ENCODE data around the gene UQCR10. TPM values are rescaled to one million over a fixed set of nuclear protein-coding genes. Genes with fewer than 3 reads are reported as not detected.

Gene UQCR10
- polyA plus RNA-seq, 3 donors, result 96.6 to 212 (median 192) TPM

DNA sequence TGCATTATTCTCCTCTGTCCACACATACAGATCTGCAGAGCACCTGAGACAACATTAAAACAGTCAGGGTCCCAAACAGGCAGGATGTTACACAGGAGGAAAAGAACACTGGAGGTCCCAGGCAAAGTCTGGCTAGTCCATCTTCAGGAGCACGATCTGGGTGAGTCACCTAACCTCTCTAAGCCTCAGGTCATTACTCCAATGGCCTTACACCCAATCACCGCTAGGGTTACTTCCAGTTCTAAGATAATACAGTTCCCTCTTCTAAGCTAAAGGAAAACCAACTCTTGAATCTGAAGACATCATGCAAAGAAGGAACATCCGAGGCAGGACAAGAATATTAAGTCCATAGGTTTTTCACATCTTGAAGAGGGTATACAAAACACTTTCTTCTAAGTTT, 46.4 kb downstream of the UQCR10 start:
- 77 to 90% (median 77%) methylated on average over 3 of the region's 3 CpGs for WGBS, 3 donors
- H3K27ac ChIP-seq (ENCODE audit: low read depth, low read length), result no peak overlapping the region

DNA sequence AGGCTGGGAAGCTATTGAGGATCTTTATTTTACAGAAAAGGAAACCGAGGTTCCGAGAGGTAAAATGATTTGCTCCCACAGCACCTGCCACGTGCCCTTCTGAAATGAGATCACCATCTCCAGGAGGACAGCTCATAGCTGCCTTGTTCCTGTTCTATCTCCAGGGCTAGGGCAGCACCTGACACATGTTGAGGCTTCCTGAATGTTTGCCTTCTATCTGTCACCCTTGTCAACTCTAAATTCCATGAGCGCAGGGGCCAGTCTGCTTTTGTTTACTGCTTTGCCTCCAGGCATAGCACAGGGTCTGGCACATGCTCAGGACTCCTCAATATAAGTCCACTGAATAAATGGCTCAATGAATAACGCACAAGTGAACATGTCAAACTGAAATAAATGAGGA, 46.8 kb downstream of the UQCR10 start:
- H3K27ac ChIP-seq (ENCODE audit: low read depth, low read length), result no peak overlapping the region
- WGBS, 3 donors, result 81 to 86% (median 83%) methylated on average over 5 of the region's 5 CpGs

DNA sequence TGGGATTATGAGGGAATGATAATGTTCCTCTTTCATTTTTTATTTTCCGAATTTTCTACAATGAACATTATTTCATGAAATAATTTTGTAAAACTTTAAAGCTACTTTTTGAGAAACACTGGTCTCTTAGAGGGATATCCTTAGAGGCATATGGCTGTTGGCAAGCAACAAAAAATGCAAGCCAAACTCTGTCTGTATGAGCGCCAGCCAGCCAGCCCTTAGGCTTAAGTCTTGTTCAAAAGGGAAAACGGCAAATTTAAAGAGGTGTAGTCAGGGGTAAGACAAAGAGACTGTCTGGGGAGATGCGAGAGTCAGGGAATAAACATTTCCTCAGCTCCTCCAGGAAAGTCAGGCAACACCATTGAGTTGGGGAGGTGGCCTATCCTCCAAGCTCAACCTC, 48.4 kb downstream of the UQCR10 start:
- no peak overlapping the region for H3K27ac ChIP-seq (ENCODE audit: low read depth, low read length)
- WGBS, 3 donors, result 65 to 78% (median 67%) methylated on average over 4 of the region's 4 CpGs

DNA sequence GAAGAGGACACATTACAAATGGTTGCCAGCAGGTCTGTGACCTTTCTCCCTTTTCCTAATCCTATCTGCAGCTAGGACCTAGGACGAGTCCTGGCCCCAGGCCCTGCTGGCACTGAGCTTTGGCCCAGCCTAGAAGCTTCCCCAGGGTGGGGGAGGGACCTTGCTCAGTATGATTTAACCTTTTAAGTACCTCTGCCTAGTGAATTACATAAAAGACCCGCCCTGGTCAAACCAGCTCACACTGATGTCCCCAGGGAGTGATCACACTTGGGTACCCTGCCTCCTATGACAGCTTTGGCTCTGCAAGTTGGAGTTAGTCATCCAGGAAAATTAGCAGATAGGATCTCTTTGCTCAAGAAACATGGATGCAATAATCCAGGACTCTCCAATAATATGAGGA, 49.0 kb downstream of the UQCR10 start:
- 49 to 56% (median 54%) methylated on average over 2 of the region's 2 CpGs for WGBS, 3 donors
- H3K27ac ChIP-seq (ENCODE audit: low read depth, low read length), result no peak overlapping the region

DNA sequence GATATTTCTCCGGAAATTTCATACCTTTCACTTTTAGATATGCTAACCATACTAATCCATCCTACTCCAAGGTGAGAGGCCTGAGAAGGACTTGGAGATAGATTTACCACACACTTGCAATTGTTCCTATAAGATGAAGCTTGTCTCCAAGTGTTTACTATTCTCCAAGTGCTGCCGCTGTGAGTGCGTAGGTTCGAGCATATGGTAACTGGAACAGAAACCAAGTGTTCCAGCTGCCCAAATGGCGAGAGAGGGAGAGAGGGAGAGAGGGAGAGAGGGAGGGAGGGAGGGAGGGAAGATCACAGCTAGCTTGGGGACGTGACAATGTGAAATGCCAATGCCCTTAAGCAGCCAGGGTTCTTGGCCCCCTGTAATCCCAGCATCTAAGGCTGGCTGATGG, 49.4 kb downstream of the UQCR10 start:
- 59 to 83% (median 66%) methylated on average over 6 of the region's 6 CpGs for WGBS, 3 donors
- no peak overlapping the region for H3K27ac ChIP-seq (ENCODE audit: low read depth, low read length)

DNA sequence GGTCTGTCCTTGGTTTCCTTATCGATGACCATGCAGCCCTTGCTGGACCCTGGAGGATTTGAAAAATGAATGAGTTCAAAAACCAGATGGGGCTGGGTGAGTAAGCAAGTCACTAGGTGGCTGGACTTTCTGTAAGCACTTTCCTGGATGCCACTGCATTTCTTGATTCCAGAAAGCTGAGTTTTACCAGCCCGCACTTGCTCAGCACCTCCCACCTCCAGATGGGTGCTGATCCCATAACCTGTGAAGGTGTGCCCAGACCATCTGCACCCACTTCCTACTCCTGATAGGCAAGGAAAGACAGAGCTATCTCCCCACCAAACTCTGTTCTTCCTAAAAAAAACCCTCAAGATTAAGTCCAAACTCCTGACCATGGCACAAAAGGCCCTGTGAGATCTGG, 49.8 kb downstream of the UQCR10 start:
- 76 to 93% (median 88%) methylated on average over 2 of the region's 2 CpGs for WGBS, 3 donors
- H3K27ac ChIP-seq (ENCODE audit: low read depth, low read length), result no peak overlapping the region

DNA sequence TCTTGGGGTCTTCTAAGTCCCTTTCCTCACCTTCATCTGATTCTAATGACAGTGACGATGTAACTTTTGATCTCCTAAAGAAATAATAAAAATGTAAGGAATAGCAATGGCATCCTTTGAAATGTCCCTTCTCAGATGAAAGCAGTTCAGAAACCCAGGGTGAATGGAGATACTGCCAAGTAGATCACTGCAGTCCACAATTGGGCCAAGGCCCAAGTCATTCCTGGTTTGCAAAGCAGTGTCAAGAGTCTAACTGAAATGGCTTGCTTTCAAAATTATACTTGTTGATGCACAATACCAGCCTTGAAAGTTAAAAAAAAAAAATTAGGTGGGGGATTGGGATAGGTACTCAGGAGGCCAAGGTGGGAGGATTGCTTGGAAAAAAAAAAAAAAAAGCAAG, 50.6 kb downstream of the UQCR10 start:
- 84 to 100% (median 98%) methylated on average over 1 of the region's 1 CpG for WGBS, 3 donors
- H3K27ac ChIP-seq (ENCODE audit: low read depth, low read length), result no peak overlapping the region

DNA sequence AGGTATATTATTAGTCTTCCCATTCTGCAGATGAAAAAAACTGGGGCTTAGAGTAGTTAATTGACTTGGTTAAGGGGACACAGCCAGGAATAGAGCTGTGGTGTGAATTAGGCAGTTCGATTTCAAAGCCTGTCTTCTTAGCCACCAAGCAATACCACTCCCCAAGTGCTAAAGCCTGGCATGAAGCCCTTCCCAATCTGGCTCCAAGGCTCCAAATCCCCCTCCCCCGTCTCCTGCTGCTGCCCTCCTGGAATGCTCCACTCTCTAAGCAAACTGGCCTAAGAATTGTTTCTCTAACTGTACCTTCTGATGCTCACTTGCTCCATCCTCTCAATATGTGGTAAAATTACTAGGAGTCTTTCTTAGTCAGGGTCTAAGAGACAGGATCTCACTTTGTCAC, 52.3 kb downstream of the UQCR10 start:
- H3K27ac ChIP-seq (ENCODE audit: low read depth, low read length), result no peak overlapping the region
- 78 to 92% (median 90%) methylated on average over 2 of the region's 2 CpGs for WGBS, 3 donors

Other genes starting within 250 kb of the UQCR10 start
- gene THOC5, start 213.6 kb upstream of the UQCR10 start, polyA plus RNA-seq, result 10 to 100 TPM; 14.2 to 30.9 (median 23.5) TPM
- gene NIPSNAP1, start 186.3 kb upstream of the UQCR10 start, polyA plus RNA-seq, result 10 to 100 TPM; 11.1 to 18.9 (median 17.3) TPM
- gene NF2, start 163.7 kb upstream of the UQCR10 start, polyA plus RNA-seq, result 10 to 100 TPM in 1 of 3 donors, 1 to 10 TPM in 2; 5.2 to 15.9 (median 8.3) TPM
- 1 to 10 TPM in 1 of 3 donors, under 1 TPM in 2; 0.07 to 1.1 (median 0.11) TPM for gene CABP7, start 47.4 kb upstream of the UQCR10 start, polyA plus RNA-seq
- 10 to 100 TPM; 15.2 to 22.6 (median 16.4) TPM for gene ZMAT5, start 362 bp upstream of the UQCR10 start, polyA plus RNA-seq
- gene ASCC2, start 70.9 kb downstream of the UQCR10 start, polyA plus RNA-seq, result 10 to 100 TPM; 32.2 to 52.9 (median 39.6) TPM
- gene MTMR3, start 115.8 kb downstream of the UQCR10 start, polyA plus RNA-seq, result 10 to 100 TPM in 2 of 3 donors, 1 to 10 TPM in 1; 9.7 to 15.7 (median 12.4) TPM